SU-DHL-6 (cell line): ENCODE measurements around the gene TMEM225B.

Source experiments
- EZH2phosphoT487 ChIP-seq: fragments of 200-600 bp; sonication (generic), shearing (Covaris generic); conservative IDR thresholded peaks from 2 replicates; pipeline ENCODE4 v1.6.1; 2018; ENCODE audit warnings: mild to moderate bottlenecking, antibody characterized with exemption, low read length, moderate library complexity, mixed read lengths
- TF ChIP-seq, protein P1 (sequence below): fragments of 200-600 bp; sonication (generic); IDR thresholded peaks from one replicate; pipeline ENCODE4 v1.5.1; 2017; ENCODE audit warnings: antibody characterized with exemption, mild to moderate bottlenecking, low read length, moderate library complexity; ENCODE audit not compliant: insufficient read depth, poor library complexity, severe bottlenecking

DNA sequence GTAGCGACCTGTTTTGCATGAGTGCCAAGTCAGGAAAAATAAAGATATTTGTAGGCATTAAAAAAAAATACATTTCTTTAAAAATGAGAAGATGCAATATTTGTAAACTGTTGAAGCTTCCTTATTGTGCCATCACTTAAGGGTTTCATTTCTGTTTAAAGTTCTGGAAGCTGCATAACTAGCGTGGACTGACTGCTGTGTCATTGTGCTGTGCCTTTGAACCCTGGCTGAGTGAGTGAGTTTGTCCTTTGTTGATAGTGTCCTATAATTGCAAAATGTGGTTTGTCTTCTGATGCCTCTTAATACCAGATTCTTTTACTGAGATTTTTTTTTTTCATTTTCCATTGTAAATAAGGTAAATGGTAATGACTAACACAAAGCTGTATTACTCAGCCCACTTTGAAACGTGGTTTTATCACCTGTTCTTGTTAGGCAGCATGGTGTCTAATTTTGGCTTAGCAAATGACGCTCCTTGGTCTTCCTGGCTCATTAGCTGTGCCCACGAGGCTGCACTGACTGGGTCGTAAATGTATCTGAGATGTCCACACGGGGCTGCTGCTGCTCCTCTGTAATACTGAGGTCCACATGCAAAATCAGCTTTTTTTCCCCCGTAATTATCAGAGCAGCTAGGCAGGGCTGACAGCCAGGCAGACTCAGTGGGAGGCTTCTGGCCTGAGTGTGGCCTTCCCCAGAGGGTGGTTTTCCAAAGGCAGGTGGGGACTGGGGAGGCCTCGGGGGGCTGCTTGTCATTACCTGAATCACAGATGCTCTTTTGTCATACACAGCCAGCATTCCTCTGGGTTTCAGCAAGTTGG is 33.4 kb downstream of the TMEM225B start:
- TF ChIP-seq, protein P1, sequence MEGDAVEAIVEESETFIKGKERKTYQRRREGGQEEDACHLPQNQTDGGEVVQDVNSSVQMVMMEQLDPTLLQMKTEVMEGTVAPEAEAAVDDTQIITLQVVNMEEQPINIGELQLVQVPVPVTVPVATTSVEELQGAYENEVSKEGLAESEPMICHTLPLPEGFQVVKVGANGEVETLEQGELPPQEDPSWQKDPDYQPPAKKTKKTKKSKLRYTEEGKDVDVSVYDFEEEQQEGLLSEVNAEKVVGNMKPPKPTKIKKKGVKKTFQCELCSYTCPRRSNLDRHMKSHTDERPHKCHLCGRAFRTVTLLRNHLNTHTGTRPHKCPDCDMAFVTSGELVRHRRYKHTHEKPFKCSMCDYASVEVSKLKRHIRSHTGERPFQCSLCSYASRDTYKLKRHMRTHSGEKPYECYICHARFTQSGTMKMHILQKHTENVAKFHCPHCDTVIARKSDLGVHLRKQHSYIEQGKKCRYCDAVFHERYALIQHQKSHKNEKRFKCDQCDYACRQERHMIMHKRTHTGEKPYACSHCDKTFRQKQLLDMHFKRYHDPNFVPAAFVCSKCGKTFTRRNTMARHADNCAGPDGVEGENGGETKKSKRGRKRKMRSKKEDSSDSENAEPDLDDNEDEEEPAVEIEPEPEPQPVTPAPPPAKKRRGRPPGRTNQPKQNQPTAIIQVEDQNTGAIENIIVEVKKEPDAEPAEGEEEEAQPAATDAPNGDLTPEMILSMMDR: no peak
- TF ChIP-seq EZH2phosphoT487: no peak
